Measurements from ENCODE around the gene AP3S2.
"Not testable (repeated sequence)": the region's sequence is repeated elsewhere in the genome, so short reads cannot be mapped to it uniquely, and the experiment has no call there.

AP3S2 gene

GRCh38 chr15:89797678-89798201, 96.1 kb downstream of the AP3S2 start:
- DNase-seq, result no peak

GRCh38 chr15:89795996-89796395, 97.8 kb downstream of the AP3S2 start:
- DNase-seq, result no peak

- DNase-seq, result no peak
Measured at GRCh38 chr15:89794627-89795241, 99.1 kb downstream of the AP3S2 start.

- DNase-seq, result no peak
Measured at GRCh38 chr15:89792106-89792805, 101.5 kb downstream of the AP3S2 start.

- DNase-seq, result no peak
Measured at GRCh38 chr15:89790661-89791060, 103.1 kb downstream of the AP3S2 start.

GRCh38 chr15:89790206-89790605, 103.6 kb downstream of the AP3S2 start:
- DNase-seq, result no peak

- not testable (repeated sequence) for DNase-seq
Measured at GRCh38 chr15:89788585-89788984, 105.2 kb downstream of the AP3S2 start.

GRCh38 chr15:89787944-89788343, 105.8 kb downstream of the AP3S2 start:
- no peak for DNase-seq

- DNase-seq, result no peak
Measured at GRCh38 chr15:89785774-89786140, 108.0 kb downstream of the AP3S2 start.

GRCh38 chr15:89785064-89785773, 108.6 kb downstream of the AP3S2 start:
- no peak for DNase-seq

- DNase-seq, result no peak
Measured at GRCh38 chr15:89784686-89784960, 109.2 kb downstream of the AP3S2 start.

GRCh38 chr15:89783861-89784685, 109.7 kb downstream of the AP3S2 start:
- no peak for DNase-seq

GRCh38 chr15:89783111-89783860, 110.5 kb downstream of the AP3S2 start:
- no peak for DNase-seq

- DNase-seq, result not testable (repeated sequence)
Measured at GRCh38 chr15:89782619-89782950, 111.2 kb downstream of the AP3S2 start.

GRCh38 chr15:89781891-89782618, 111.7 kb downstream of the AP3S2 start:
- no peak for DNase-seq

- no peak for DNase-seq
Measured at GRCh38 chr15:89781055-89781454, 112.7 kb downstream of the AP3S2 start.

GRCh38 chr15:89780601-89781000, 113.2 kb downstream of the AP3S2 start:
- DNase-seq, result no peak
